A549 (cell line): Measurements from ENCODE around the gene PLPPR4.

ENCODE experiments used
- BHLHE40 ChIP-seq: IDR thresholded peaks from 2 replicates; pipeline ENCODE4 v1.6.1; 2012; ENCODE audit warnings: low read depth, low read length, inconsistent platforms
- CBX2 ChIP-seq: fragments of 200-600 bp; sonication (generic); IDR thresholded peaks from 2 replicates; pipeline ENCODE4 v1.6.1; 2016; ENCODE audit warnings: low read depth, mild to moderate bottlenecking, borderline replicate concordance
- CEBPB ChIP-seq, 2 experiments: fragments of >200 bp in 1 of 2; sonication (Bioruptor Twin) in 1 of 2; formaldehyde crosslinking in 1 of 2; IDR thresholded peaks; 2 replicates each; pipeline ENCODE4 v1.6.1; 2012 to 2016
- CHD4 ChIP-seq: fragments of 200-600 bp; sonication (generic); IDR thresholded peaks from 2 replicates; pipeline ENCODE4 v1.6.1; 2016; ENCODE audit warnings: antibody characterized with exemption, mild to moderate bottlenecking, borderline replicate concordance
- CTCF ChIP-seq: fragments of >200 bp; sonication (Bioruptor Twin); formaldehyde crosslinking; IDR thresholded peaks from 3 replicates; pipeline ENCODE4 v1.5.1; 2016
- HDAC2 ChIP-seq: fragments of 200-600 bp; sonication (generic); IDR thresholded peaks from 2 replicates; pipeline ENCODE4 v1.6.1; 2016
- JUN ChIP-seq, 2 experiments: fragments of >200 bp; sonication (Bioruptor Twin); formaldehyde crosslinking; IDR thresholded peaks; 2 replicates in 1 of 2; 3 replicates in 1 of 2; pipeline ENCODE4 v1.6.1; 2016 to 2017
- JUNB ChIP-seq: fragments of >200 bp; sonication (Bioruptor Twin); formaldehyde crosslinking; IDR thresholded peaks from 2 replicates; pipeline ENCODE4 v1.6.1; 2016
- POLR2A ChIP-seq: IDR thresholded peaks from 2 replicates; pipeline ENCODE4 v1.6.1; 2012; ENCODE audit warnings: mild to moderate bottlenecking, low read length
- RAD21 ChIP-seq, 2 experiments: fragments of >200 bp in 1 of 2; sonication (Bioruptor Twin) in 1 of 2; formaldehyde crosslinking in 1 of 2; IDR thresholded peaks in 1 of 2; conservative IDR thresholded peaks in 1 of 2; 2 replicates in 1 of 2; 3 replicates in 1 of 2; pipeline ENCODE4 v1.6.1; 2012 to 2018; ENCODE audit warnings: inconsistent platforms in 1 of 2
- REST ChIP-seq: fragments of 200-600 bp; sonication (generic); IDR thresholded peaks from 2 replicates; pipeline ENCODE4 v1.6.1; 2016; ENCODE audit warnings: antibody characterized with exemption, mild to moderate bottlenecking, moderate library complexity
- RNF2 ChIP-seq: fragments of 200-600 bp; sonication (generic); IDR thresholded peaks from 2 replicates; pipeline ENCODE4 v1.6.1; 2016; ENCODE audit warnings: low read depth, mild to moderate bottlenecking, antibody characterized with exemption, moderate library complexity, borderline replicate concordance
- ZSCAN20 ChIP-seq: fragments of 250-450 bp; sonication (Bioruptor Pico); IDR thresholded peaks from 2 replicates; pipeline ENCODE4 v1.8.0; 2022; ENCODE audit warnings: mild to moderate bottlenecking, moderate library complexity

DNA sequence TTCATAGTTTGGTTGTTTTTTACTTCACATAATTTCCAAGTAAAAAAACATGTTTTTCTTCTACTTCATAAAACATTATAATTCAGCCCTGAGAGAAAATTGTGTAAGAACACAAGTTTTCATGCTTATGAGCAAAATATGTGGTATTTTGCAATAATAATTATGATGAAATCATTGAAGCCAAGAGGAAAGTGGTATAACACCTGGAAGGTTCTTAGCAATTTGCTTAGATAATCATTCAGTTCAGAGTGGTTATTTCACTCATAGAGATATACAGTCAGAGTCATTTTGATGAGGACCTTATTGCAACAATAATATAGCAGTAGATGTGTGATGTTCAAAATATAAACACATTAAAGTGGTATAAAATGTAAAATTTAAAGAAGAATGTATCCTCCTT lies 94.5 kb downstream of the PLPPR4 start:
- no peak for TF ChIP-seq CTCF
- no peak for TF ChIP-seq BHLHE40
- TF ChIP-seq REST, result no peak
- no peak for TF ChIP-seq ZSCAN20 (CRISPR knock-in tag)
- no peak for TF ChIP-seq POLR2A
- no peak for TF ChIP-seq CBX2
- no peak for TF ChIP-seq RNF2
- no peak for TF ChIP-seq JUN (IDR thresholded peaks at IDR 0.05)
- no peak for TF ChIP-seq CEBPB (IDR thresholded peaks at IDR 0.05)
- TF ChIP-seq RAD21 (conservative IDR thresholded peaks at IDR 0.05 in 1 of 2, IDR thresholded peaks at IDR 0.05 in 1 of 2), result no peak
- TF ChIP-seq JUNB, result no peak
- TF ChIP-seq HDAC2, result no peak
- TF ChIP-seq CHD4, result no peak
